Mesendoderm (in vitro differentiated cells): Measurements from ENCODE around the gene HMOX1.

ENCODE experiments used
- DNase-seq: peaks from one replicate; pipeline ENCODE4 v3.0.0; 2013
- H2AK5ac ChIP-seq: 2 replicates; pipeline ENCODE4 v1.6.1; 2013; ENCODE audit warnings: low read length, inconsistent platforms
- H2BK120ac ChIP-seq: 2 replicates; pipeline ENCODE4 v1.6.1; 2013; ENCODE audit warnings: low read depth, mild to moderate bottlenecking, low read length, moderate library complexity, mixed read lengths
- H2BK15ac ChIP-seq: replicated peaks from 2 replicates; pipeline ENCODE4 v1.6.1; 2013; ENCODE audit warnings: low read depth, mild to moderate bottlenecking, moderate library complexity
- H2BK5ac ChIP-seq: 2 replicates; pipeline ENCODE4 v1.6.1; 2013; ENCODE audit warnings: low read length, inconsistent platforms
- H3K18ac ChIP-seq: 2 replicates; pipeline ENCODE4 v1.6.1; 2013; ENCODE audit warnings: mild to moderate bottlenecking, low read length, mixed read lengths
- H3K23ac ChIP-seq: one replicate; pipeline ENCODE4 v1.6.1; 2013; ENCODE audit warnings: low read length
- H3K27ac ChIP-seq: 2 replicates; pipeline ENCODE4 v1.5.1; 2013; ENCODE audit warnings: low read depth, mild to moderate bottlenecking, inconsistent platforms, low read length, moderate library complexity
- H3K27me3 ChIP-seq: 2 replicates; pipeline ENCODE4 v1.6.1; 2013; ENCODE audit warnings: low read length, control low read depth, mild to moderate bottlenecking, inconsistent platforms; ENCODE audit not compliant: insufficient read depth, poor library complexity
- H3K36me3 ChIP-seq: 2 replicates; pipeline ENCODE4 v1.6.1; 2013; ENCODE audit warnings: low read length, inconsistent platforms; ENCODE audit not compliant: control insufficient read depth, insufficient read depth
- H3K4ac ChIP-seq: one replicate; pipeline ENCODE4 v1.6.1; 2013; ENCODE audit warnings: low read depth, mild to moderate bottlenecking, low read length, moderate library complexity
- H3K4me1 ChIP-seq: 2 replicates; pipeline ENCODE4 v1.6.1; 2013; ENCODE audit warnings: low read depth, low read length, inconsistent platforms; ENCODE audit not compliant: control insufficient read depth
- H3K4me2 ChIP-seq: 2 replicates; pipeline ENCODE4 v1.6.1; 2013; ENCODE audit warnings: low read length
- H3K4me3 ChIP-seq: 2 replicates; pipeline ENCODE4 v1.5.1; 2013; ENCODE audit warnings: mild to moderate bottlenecking, low read length
- H3K56ac ChIP-seq: one replicate; pipeline ENCODE4 v1.6.1; 2013; ENCODE audit warnings: low read length
- H3K79me1 ChIP-seq: 2 replicates; pipeline ENCODE4 v1.6.1; 2013; ENCODE audit warnings: low read length, inconsistent platforms
- H3K79me2 ChIP-seq: 2 replicates; pipeline ENCODE4 v1.6.1; 2013; ENCODE audit warnings: mild to moderate bottlenecking, low read length; ENCODE audit not compliant: control insufficient read depth, insufficient read depth
- H3K9ac ChIP-seq: 2 replicates; pipeline ENCODE4 v1.6.1; 2013; ENCODE audit warnings: low read length, inconsistent platforms
- H4K5ac ChIP-seq: one replicate; pipeline ENCODE4 v1.6.1; 2013; ENCODE audit warnings: low read length
- H4K8ac ChIP-seq: one replicate; pipeline ENCODE4 v1.6.1; 2013; ENCODE audit warnings: low read depth, mild to moderate bottlenecking, control low read depth, low read length, moderate library complexity
- WGBS: extraction: QIAGEN DNeasy Blood & Tissue Kit; methylation state at CpG from one replicate; pipeline ENCODE4 v1.1.7; 2013; ENCODE audit warnings: low lambda C conversion rate, missing lambda C conversion rate; ENCODE audit not compliant: insufficient coverage; ENCODE audit errors: extremely low coverage; 5-methylcytosine and 5-hydroxymethylcytosine counted together

Gene HMOX1

DNA sequence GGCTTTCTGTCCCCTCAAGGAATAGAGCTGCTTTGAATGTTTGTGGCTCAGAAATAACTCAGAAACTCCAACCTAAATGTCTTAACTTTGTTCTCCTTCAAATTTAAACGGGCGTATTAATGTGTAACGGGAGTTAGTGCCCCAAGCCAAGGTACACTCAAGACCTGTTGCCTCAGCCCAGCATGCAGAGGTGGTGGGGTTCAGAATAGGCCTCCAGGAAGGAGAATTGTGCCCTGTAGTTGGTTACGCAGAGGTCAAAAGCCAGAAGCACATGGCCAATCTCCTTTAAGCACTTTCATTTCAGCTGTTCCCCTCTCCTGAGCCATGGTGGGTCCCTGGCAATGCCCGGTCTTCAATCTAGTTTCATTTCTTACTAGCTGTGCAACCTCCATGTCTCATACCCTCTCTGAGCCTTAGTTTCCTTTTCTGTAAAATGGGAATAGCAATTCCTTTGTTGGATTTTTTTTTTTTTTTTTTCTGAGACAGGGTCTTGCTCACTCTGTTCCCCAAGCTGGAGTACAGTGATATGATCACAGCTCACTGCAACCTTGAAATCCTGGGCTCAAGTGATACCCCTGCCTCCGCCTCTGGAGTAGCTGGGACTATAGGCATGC, 4.2 kb downstream of the HMOX1 start:
- Histone ChIP-seq H3K36me3 (no peaks in the 10 kb centered on the region), H3K4me3 (no peak overlapping the region), H4K8ac (no peak overlapping the region), H3K79me1 (no peaks in the 10 kb centered on the region), H3K4me1 (peaks cover 2% of the 10 kb centered on the region), H3K56ac (no peak overlapping the region), H3K4ac (no peak overlapping the region), H4K5ac (no peak overlapping the region), H2BK15ac (no peak overlapping the region), H2AK5ac (no peak overlapping the region), H3K79me2 (no peaks in the 10 kb centered on the region), H3K23ac (no peak overlapping the region), H3K18ac (no peak overlapping the region), H2BK5ac (no peak overlapping the region), H2BK120ac (no peak overlapping the region), H3K9ac (no peak overlapping the region), H3K27me3 (no peaks in the 10 kb centered on the region), H3K4me2 (no peak overlapping the region), H3K27ac (no peak overlapping the region)
- no CpG with 5 or more reads among the region's 6 CpGs for WGBS
- DNase-seq, result no peak

DNA sequence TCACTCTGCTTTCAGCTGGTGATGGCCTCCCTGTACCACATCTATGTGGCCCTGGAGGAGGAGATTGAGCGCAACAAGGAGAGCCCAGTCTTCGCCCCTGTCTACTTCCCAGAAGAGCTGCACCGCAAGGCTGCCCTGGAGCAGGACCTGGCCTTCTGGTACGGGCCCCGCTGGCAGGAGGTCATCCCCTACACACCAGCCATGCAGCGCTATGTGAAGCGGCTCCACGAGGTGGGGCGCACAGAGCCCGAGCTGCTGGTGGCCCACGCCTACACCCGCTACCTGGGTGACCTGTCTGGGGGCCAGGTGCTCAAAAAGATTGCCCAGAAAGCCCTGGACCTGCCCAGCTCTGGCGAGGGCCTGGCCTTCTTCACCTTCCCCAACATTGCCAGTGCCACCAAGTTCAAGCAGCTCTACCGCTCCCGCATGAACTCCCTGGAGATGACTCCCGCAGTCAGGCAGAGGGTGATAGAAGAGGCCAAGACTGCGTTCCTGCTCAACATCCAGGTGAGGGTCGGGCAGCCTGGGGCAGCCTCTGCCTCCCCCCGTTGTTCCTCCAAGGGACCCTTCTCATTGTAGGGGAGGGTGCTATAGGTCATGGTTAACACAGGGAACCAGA, 5.9 kb downstream of the HMOX1 start:
- no peak overlapping the region for H3K4me3 ChIP-seq
- H3K18ac ChIP-seq, result no peak overlapping the region
- no peak overlapping the region for H3K27ac ChIP-seq
- H2BK15ac ChIP-seq, result no peak overlapping the region
- H3K9ac ChIP-seq, result no peak overlapping the region
- no peaks in the 10 kb centered on the region for H3K36me3 ChIP-seq
- no peak overlapping the region for H3K4ac ChIP-seq
- no peak overlapping the region for H4K8ac ChIP-seq
- H3K27me3 ChIP-seq, result no peaks in the 10 kb centered on the region
- WGBS, result no CpG with 5 or more reads among the region's 19 CpGs
- no peak overlapping the region for H3K4me2 ChIP-seq
- no peak overlapping the region for H3K23ac ChIP-seq
- no peaks in the 10 kb centered on the region for H3K79me2 ChIP-seq
- no peaks in the 10 kb centered on the region for H3K79me1 ChIP-seq
- no peak for DNase-seq
- no peak overlapping the region for H3K56ac ChIP-seq
- no peak overlapping the region for H2AK5ac ChIP-seq
- H4K5ac ChIP-seq, result no peak overlapping the region
- no peaks in the 10 kb centered on the region for H3K4me1 ChIP-seq
- no peak overlapping the region for H2BK120ac ChIP-seq
- H2BK5ac ChIP-seq, result no peak overlapping the region

DNA sequence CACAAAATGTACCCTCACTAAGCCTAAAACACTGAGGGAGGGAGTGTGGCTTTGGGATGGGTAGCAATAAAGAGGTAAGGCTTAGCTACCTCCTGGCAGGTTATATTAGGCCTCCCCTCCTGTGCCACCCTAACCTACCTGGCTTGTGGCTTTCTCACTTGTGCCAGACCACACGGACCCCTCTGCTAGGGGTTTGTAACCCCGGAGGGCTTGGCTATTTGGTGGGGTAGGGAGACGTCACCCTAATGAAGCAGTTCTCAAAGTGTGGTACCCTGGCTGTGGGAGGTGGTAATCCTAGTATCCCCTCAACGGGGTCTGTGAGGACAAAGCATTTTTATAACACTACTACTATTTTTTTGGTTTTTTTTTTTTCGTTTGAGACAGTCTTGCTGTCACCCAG, 10.0 kb downstream of the HMOX1 start:
- no peak overlapping the region for H2BK5ac ChIP-seq

DNA sequence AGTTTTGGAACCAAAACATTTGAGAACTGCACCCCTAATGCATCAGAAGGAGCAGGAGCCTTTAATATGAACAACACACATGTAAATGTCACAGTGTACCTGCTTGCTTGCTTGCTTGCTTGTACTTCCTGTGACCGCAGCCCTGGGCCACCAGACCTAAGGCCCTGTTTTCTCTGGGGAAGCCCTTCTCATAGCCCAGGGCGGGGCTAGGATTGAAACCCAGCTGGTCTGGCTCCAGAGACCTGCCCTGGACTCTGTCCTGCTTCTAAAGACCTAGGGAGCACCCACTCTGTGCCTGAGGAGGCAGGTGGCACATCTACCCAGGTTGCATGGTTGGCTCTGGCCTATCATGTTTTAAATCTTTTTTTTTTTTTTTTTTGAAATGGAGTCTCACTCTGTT, 11.5 kb downstream of the HMOX1 start:
- no peaks in the 10 kb centered on the region for H3K4me1 ChIP-seq
- no peaks in the 10 kb centered on the region for H3K79me1 ChIP-seq
- no peaks in the 10 kb centered on the region for H3K27me3 ChIP-seq
- no peak for DNase-seq
- H3K4me2 ChIP-seq, result no peak overlapping the region
- H2BK5ac ChIP-seq, result no peak overlapping the region
- H3K4me3 ChIP-seq, result no peak overlapping the region
- no peaks in the 10 kb centered on the region for H3K79me2 ChIP-seq
- no peak overlapping the region for H3K4ac ChIP-seq
- WGBS, result no CpG with 5 or more reads among the region's 2 CpGs
- H3K56ac ChIP-seq, result no peak overlapping the region
- H4K5ac ChIP-seq, result no peak overlapping the region
- no peak overlapping the region for H3K23ac ChIP-seq
- no peak overlapping the region for H3K18ac ChIP-seq
- no peak overlapping the region for H2BK15ac ChIP-seq
- no peak overlapping the region for H2AK5ac ChIP-seq
- no peaks in the 10 kb centered on the region for H3K36me3 ChIP-seq
- no peak overlapping the region for H2BK120ac ChIP-seq
- H4K8ac ChIP-seq, result no peak overlapping the region
- no peak overlapping the region for H3K27ac ChIP-seq
- H3K9ac ChIP-seq, result no peak overlapping the region

More for the DNA sequence above, 10.0 kb downstream of the HMOX1 start:
- no peak overlapping the region for H3K4me3 ChIP-seq
- no peak overlapping the region for H4K5ac ChIP-seq
- H3K18ac ChIP-seq, result no peak overlapping the region
- H3K79me1 ChIP-seq, result no peaks in the 10 kb centered on the region
- H2AK5ac ChIP-seq, result no peak overlapping the region
- H3K27ac ChIP-seq, result no peak overlapping the region
- no peak overlapping the region for H3K4me2 ChIP-seq
- H2BK15ac ChIP-seq, result no peak overlapping the region
- H3K9ac ChIP-seq, result no peak overlapping the region
- H3K27me3 ChIP-seq, result no peaks in the 10 kb centered on the region
- H3K23ac ChIP-seq, result no peak overlapping the region
- H3K79me2 ChIP-seq, result no peaks in the 10 kb centered on the region
- H2BK120ac ChIP-seq, result no peak overlapping the region
- H4K8ac ChIP-seq, result no peak overlapping the region
- H3K4ac ChIP-seq, result no peak overlapping the region
- H3K36me3 ChIP-seq, result no peaks in the 10 kb centered on the region
- no peak for DNase-seq
- no peaks in the 10 kb centered on the region for H3K4me1 ChIP-seq
- no CpG with 5 or more reads among the region's 5 CpGs for WGBS
- no peak overlapping the region for H3K56ac ChIP-seq

DNA sequence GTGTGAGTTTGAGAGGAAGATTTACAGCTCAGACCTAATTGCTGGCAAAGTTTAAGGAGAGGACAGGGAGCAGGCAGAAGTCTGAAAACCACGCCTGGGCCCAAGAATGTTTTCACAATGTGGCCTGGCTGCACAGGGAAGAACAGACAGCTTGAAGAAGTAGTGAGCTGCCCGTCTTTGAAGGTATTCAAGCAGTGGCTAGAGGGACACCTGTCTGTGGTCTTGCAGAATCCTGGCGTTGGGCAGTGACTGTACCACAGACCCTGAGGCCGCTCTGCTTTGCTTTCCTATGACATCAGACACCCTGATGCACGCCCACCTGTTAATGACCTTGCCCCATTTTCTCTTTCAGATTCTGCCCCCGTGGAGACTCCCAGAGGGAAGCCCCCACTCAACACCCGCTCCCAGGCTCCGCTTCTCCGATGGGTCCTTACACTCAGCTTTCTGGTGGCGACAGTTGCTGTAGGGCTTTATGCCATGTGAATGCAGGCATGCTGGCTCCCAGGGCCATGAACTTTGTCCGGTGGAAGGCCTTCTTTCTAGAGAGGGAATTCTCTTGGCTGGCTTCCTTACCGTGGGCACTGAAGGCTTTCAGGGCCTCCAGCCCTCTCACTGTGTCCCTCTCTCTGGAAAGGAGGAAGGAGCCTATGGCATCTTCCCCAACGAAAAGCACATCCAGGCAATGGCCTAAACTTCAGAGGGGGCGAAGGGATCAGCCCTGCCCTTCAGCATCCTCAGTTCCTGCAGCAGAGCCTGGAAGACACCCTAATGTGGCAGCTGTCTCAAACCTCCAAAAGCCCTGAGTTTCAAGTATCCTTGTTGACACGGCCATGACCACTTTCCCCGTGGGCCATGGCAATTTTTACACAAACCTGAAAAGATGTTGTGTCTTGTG, 12.5 kb downstream of the HMOX1 start:
- H3K4me1 ChIP-seq, result no peaks in the 10 kb centered on the region
- H2BK120ac ChIP-seq, result no peak overlapping the region
- H3K79me2 ChIP-seq, result no peaks in the 10 kb centered on the region
- no peak overlapping the region for H2BK5ac ChIP-seq
- no peak overlapping the region for H2AK5ac ChIP-seq
- no peaks in the 10 kb centered on the region for H3K27me3 ChIP-seq
- H3K4me2 ChIP-seq, result no peak overlapping the region
- no peak overlapping the region for H4K8ac ChIP-seq
- no peak overlapping the region for H3K9ac ChIP-seq
- H3K4me3 ChIP-seq, result no peak overlapping the region
- no peak overlapping the region for H3K23ac ChIP-seq
- WGBS, result no CpG with 5 or more reads among the region's 16 CpGs
- no peak overlapping the region for H2BK15ac ChIP-seq
- no peak for DNase-seq
- no peak overlapping the region for H3K56ac ChIP-seq
- H3K27ac ChIP-seq, result no peak overlapping the region
- no peak overlapping the region for H4K5ac ChIP-seq
- no peaks in the 10 kb centered on the region for H3K79me1 ChIP-seq
- H3K4ac ChIP-seq, result no peak overlapping the region
- H3K18ac ChIP-seq, result no peak overlapping the region
- no peaks in the 10 kb centered on the region for H3K36me3 ChIP-seq
